Measurements from ENCODE around the gene LAIR2.

DNA sequence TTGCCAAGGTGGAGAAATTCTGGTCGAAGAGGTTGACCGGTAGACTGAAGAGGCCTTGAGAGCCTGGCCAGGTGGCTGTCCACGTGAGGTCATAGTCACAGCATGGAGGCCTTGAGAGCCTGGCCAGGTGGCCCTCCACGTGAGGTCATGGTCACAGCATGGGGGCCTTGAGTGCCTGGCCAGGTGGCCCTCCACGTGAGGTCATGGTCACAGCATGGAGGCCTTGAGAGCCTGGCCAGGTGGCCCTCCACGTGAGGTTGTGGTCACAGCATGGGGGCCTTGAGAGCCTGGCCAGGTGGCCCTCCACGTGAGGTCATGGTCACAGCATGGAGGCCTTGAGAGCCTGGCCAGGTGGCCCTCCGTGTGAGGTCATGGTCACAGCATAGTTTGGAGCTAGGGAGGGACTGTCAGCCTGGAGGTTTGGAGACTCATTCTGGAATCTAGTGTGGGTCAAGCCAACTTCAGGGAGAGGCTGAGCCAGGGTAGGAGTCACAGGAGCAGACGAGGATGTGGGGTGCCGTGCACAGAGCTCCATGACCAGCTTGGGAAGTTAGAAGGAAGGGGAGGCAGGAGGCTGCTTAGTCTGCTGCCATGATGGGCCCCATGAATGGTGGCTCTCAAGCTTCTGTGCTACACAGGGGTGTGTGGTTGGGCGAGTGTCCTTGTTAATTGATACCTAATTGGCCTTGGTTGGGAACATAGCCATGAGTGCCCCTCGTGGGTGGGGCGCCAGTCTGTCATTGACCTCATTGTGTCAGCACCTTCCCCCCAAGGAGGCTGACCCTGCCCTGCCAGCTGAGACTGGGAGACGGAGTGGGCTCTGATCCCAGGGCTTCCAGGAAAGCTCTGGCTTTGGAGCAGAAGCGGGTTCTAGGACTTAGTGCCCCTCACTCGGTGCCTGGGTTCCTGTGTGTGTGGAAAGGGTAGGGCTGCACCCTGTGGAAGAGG is 43.1 kb upstream of the LAIR2 start:
- TF ChIP-seq, protein P1, sequence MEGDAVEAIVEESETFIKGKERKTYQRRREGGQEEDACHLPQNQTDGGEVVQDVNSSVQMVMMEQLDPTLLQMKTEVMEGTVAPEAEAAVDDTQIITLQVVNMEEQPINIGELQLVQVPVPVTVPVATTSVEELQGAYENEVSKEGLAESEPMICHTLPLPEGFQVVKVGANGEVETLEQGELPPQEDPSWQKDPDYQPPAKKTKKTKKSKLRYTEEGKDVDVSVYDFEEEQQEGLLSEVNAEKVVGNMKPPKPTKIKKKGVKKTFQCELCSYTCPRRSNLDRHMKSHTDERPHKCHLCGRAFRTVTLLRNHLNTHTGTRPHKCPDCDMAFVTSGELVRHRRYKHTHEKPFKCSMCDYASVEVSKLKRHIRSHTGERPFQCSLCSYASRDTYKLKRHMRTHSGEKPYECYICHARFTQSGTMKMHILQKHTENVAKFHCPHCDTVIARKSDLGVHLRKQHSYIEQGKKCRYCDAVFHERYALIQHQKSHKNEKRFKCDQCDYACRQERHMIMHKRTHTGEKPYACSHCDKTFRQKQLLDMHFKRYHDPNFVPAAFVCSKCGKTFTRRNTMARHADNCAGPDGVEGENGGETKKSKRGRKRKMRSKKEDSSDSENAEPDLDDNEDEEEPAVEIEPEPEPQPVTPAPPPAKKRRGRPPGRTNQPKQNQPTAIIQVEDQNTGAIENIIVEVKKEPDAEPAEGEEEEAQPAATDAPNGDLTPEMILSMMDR (IDR thresholded peaks at IDR 0.05; ENCODE audit: low read depth, low read length, missing input control) = no peak
- TF ChIP-seq SP1 (IDR thresholded peaks at IDR 0.05) = no peak
- TF ChIP-seq EGR1 (IDR thresholded peaks at IDR 0.05; ENCODE audit: low read depth in 2 of 2) = no peak
- no peak for TF ChIP-seq HNF4G (IDR thresholded peaks at IDR 0.05)
- TF ChIP-seq, protein P2, sequence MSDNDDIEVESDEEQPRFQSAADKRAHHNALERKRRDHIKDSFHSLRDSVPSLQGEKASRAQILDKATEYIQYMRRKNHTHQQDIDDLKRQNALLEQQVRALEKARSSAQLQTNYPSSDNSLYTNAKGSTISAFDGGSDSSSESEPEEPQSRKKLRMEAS (IDR thresholded peaks at IDR 0.05) = no peak
- no peak for TF ChIP-seq YY1 (IDR thresholded peaks at IDR 0.05)

Data from liver (tissue), 3 donors.